ENCODE results near the gene PRRG4.
"Not testable (repeated sequence)": the region's sequence is repeated elsewhere in the genome, so short reads cannot be mapped to it uniquely, and the experiment has no call there.

Gene PRRG4

GRCh38 chr11:32819187-32819586, 10.5 kb upstream of the PRRG4 start:
- Histone ChIP-seq H3K4me3 (no peak overlapping the region), H3K36me3 (replicated peaks) (no peaks in the 10 kb centered on the region), H3K27me3 (ENCODE audit: low read depth) (no peaks in the 10 kb centered on the region), H3K4me1 (peaks cover 8% of the 10 kb centered on the region), H3K9me3 (no peaks in the 10 kb centered on the region)
- in situ Hi-C loops (cut with MboI; ENCODE audit: low sequenced_read_pairs): no loop called here
- no peak for DNase-seq (ENCODE audit: low spot score in 2 of 2)

- Histone ChIP-seq H3K9me3 (no peaks in the 10 kb centered on the region), H3K27me3 (ENCODE audit: low read depth) (no peaks in the 10 kb centered on the region), H3K4me3 (no peak overlapping the region), H3K4me1 (peaks cover 8% of the 10 kb centered on the region), H3K36me3 (replicated peaks) (no peaks in the 10 kb centered on the region)
- DNase-seq (ENCODE audit: low spot score in 2 of 2): no peak
- in situ Hi-C loops (cut with MboI; ENCODE audit: low sequenced_read_pairs): no loop called here
Observed at GRCh38 chr11:32820497-32820896, 9.2 kb upstream of the PRRG4 start.

GRCh38 chr11:32821517-32821916, 8.2 kb upstream of the PRRG4 start:
- in situ Hi-C loops (cut with MboI; ENCODE audit: low sequenced_read_pairs): no loop called here
- H3K4me3 ChIP-seq: no peak overlapping the region
- DNase-seq (ENCODE audit: low spot score in 2 of 2): no peak
- no peaks in the 10 kb centered on the region for H3K9me3 ChIP-seq
- no peaks in the 10 kb centered on the region for H3K36me3 ChIP-seq (replicated peaks)
- no peaks in the 10 kb centered on the region for H3K27me3 ChIP-seq (ENCODE audit: low read depth)
- peaks cover 8% of the 10 kb centered on the region for H3K4me1 ChIP-seq

GRCh38 chr11:32821917-32822560, 7.7 kb upstream of the PRRG4 start:
- in situ Hi-C loops (cut with MboI; ENCODE audit: low sequenced_read_pairs): no loop called here
- Histone ChIP-seq H3K36me3 (replicated peaks) (no peaks in the 10 kb centered on the region), H3K9me3 (no peaks in the 10 kb centered on the region), H3K4me3 (no peak overlapping the region), H3K4me1 (peaks cover 8% of the 10 kb centered on the region), H3K27me3 (ENCODE audit: low read depth) (no peaks in the 10 kb centered on the region)
- DNase-seq (ENCODE audit: low spot score in 2 of 2): no peak

- H3K4me3 ChIP-seq; in situ Hi-C loops (cut with MboI; ENCODE audit: low sequenced_read_pairs); H3K9me3 ChIP-seq; H3K36me3 ChIP-seq (replicated peaks); DNase-seq (ENCODE audit: low spot score in 2 of 2); H3K27me3 ChIP-seq (ENCODE audit: low read depth); H3K4me1 ChIP-seq: not testable (repeated sequence)
Observed at GRCh38 chr11:32823617-32824016, 6.1 kb upstream of the PRRG4 start.

- H3K27me3 ChIP-seq (ENCODE audit: low read depth): no peaks in the 10 kb centered on the region
- H3K4me3 ChIP-seq: no peak overlapping the region
- in situ Hi-C loops (cut with MboI; ENCODE audit: low sequenced_read_pairs): no loop called here
- no peaks in the 10 kb centered on the region for H3K9me3 ChIP-seq
- DNase-seq (ENCODE audit: low spot score in 2 of 2): no peak
- H3K4me1 ChIP-seq: peaks cover 15% of the 10 kb centered on the region
- H3K36me3 ChIP-seq (replicated peaks): no peaks in the 10 kb centered on the region
Observed at GRCh38 chr11:32826113-32826512, 3.6 kb upstream of the PRRG4 start.

GRCh38 chr11:32827276-32827675, 2.5 kb upstream of the PRRG4 start:
- DNase-seq (ENCODE audit: low spot score in 2 of 2): no peak
- in situ Hi-C loops (cut with MboI; ENCODE audit: low sequenced_read_pairs): no loop called here
- no peaks in the 10 kb centered on the region for H3K36me3 ChIP-seq (replicated peaks)
- H3K4me1 ChIP-seq: peaks cover 8% of the 10 kb centered on the region; the same call in 1 of the 2 replicates
- no peaks in the 10 kb centered on the region; the same call in 1 of the 2 replicates for H3K27me3 ChIP-seq (ENCODE audit: low read depth)
- no peak overlapping the region for H3K4me3 ChIP-seq
- H3K9me3 ChIP-seq: no peaks in the 10 kb centered on the region

GRCh38 chr11:32829157-32829679, 509 bp upstream of the PRRG4 start:
- H3K27me3 ChIP-seq (ENCODE audit: low read depth): no peaks in the 10 kb centered on the region; the same call in 1 of the 2 replicates
- H3K4me3 ChIP-seq: peak overlapping the region; percentile 44
- in situ Hi-C loops (cut with MboI; ENCODE audit: low sequenced_read_pairs): no loop called here
- H3K9me3 ChIP-seq: no peaks in the 10 kb centered on the region
- no peaks in the 10 kb centered on the region for H3K36me3 ChIP-seq (replicated peaks)
- peaks cover 8% of the 10 kb centered on the region; the same call in 1 of the 2 replicates for H3K4me1 ChIP-seq
- no peak for DNase-seq (ENCODE audit: low spot score in 2 of 2)

GRCh38 chr11:32830413-32830738, 649 bp downstream of the PRRG4 start:
- Histone ChIP-seq H3K36me3 (replicated peaks) (no peaks in the 10 kb centered on the region), H3K27me3 (ENCODE audit: low read depth) (no peaks in the 10 kb centered on the region; the same call in 1 of the 2 replicates), H3K4me3 (peak overlapping the region; percentile 44), H3K9me3 (no peaks in the 10 kb centered on the region), H3K4me1 (peaks cover 9% of the 10 kb centered on the region; the same call in 1 of the 2 replicates)
- peak in 1 of 2 experiments; percentile 17 for DNase-seq (ENCODE audit: low spot score in 2 of 2)
- in situ Hi-C loops (cut with MboI; ENCODE audit: low sequenced_read_pairs): no loop called here

- H3K4me3 ChIP-seq: no peak overlapping the region
- in situ Hi-C loops (cut with MboI; ENCODE audit: low sequenced_read_pairs): no loop called here
- DNase-seq (ENCODE audit: low spot score in 2 of 2): peak in 1 of 2 experiments; percentile 17
Observed at GRCh38 chr11:32830796-32831195, 1.1 kb downstream of the PRRG4 start.

GRCh38 chr11:32831221-32831620, 1.5 kb downstream of the PRRG4 start:
- in situ Hi-C loops (cut with MboI; ENCODE audit: low sequenced_read_pairs): no loop called here

More at GRCh38 chr11:32830796-32831195, 1.1 kb downstream of the PRRG4 start:
- Histone ChIP-seq H3K27me3 (ENCODE audit: low read depth) (no peaks in the 10 kb centered on the region; the same call in 1 of the 2 replicates), H3K4me1 (peaks cover 9% of the 10 kb centered on the region; the same call in 1 of the 2 replicates), H3K36me3 (replicated peaks) (no peaks in the 10 kb centered on the region), H3K9me3 (no peaks in the 10 kb centered on the region)

GRCh38 chr11:32833921-32834320, 4.2 kb downstream of the PRRG4 start:
- peaks cover 9% of the 10 kb centered on the region; the same call in 1 of the 2 replicates for H3K4me1 ChIP-seq
- no peak for DNase-seq (ENCODE audit: low spot score in 2 of 2)
- in situ Hi-C loops (cut with MboI; ENCODE audit: low sequenced_read_pairs): no loop called here
- no peaks in the 10 kb centered on the region; the same call in 1 of the 2 replicates for H3K27me3 ChIP-seq (ENCODE audit: low read depth)
- H3K4me3 ChIP-seq: no peak overlapping the region
- H3K36me3 ChIP-seq (replicated peaks): no peaks in the 10 kb centered on the region
- no peaks in the 10 kb centered on the region for H3K9me3 ChIP-seq

More at GRCh38 chr11:32831221-32831620, 1.5 kb downstream of the PRRG4 start:
- no peaks in the 10 kb centered on the region for H3K36me3 ChIP-seq (replicated peaks)
- no peaks in the 10 kb centered on the region; the same call in 1 of the 2 replicates for H3K27me3 ChIP-seq (ENCODE audit: low read depth)
- peaks cover 9% of the 10 kb centered on the region; the same call in 1 of the 2 replicates for H3K4me1 ChIP-seq
- H3K9me3 ChIP-seq: no peaks in the 10 kb centered on the region
- no peak for DNase-seq (ENCODE audit: low spot score in 2 of 2)
- H3K4me3 ChIP-seq: no peak overlapping the region

GRCh38 chr11:32836946-32837345, 7.2 kb downstream of the PRRG4 start:
- in situ Hi-C loops (cut with MboI; ENCODE audit: low sequenced_read_pairs): no loop called here
- Histone ChIP-seq H3K4me3 (no peak overlapping the region), H3K9me3 (no peaks in the 10 kb centered on the region), H3K4me1 (0 out of 2 replicates have a peak, but pooled peaks cover 2% of the 10 kb centered on the region), H3K27me3 (ENCODE audit: low read depth) (no peaks in the 10 kb centered on the region), H3K36me3 (replicated peaks) (no peaks in the 10 kb centered on the region)
- DNase-seq (ENCODE audit: low spot score in 2 of 2): no peak

GRCh38 chr11:32838505-32839274, 9.0 kb downstream of the PRRG4 start:
- in situ Hi-C loops (cut with MboI; ENCODE audit: low sequenced_read_pairs): no loop called here
- H3K4me3 ChIP-seq: no peak overlapping the region
- H3K27me3 ChIP-seq (ENCODE audit: low read depth): no peaks in the 10 kb centered on the region
- no peaks in the 10 kb centered on the region for H3K9me3 ChIP-seq
- 0 out of 2 replicates have a peak, but pooled peaks cover 2% of the 10 kb centered on the region for H3K4me1 ChIP-seq
- DNase-seq (ENCODE audit: low spot score in 2 of 2): no peak
- no peaks in the 10 kb centered on the region for H3K36me3 ChIP-seq (replicated peaks)
